Measurements from ENCODE around the gene G6PC2. TPM values are rescaled to one million over a fixed set of nuclear protein-coding genes. Genes with fewer than 3 reads are reported as not detected.

The G6PC2 gene
- polyA plus RNA-seq, 1 donor from 2014 or later, result not detected

GRCh38 chr2:168894101-168894500 is 7.0 kb upstream of the G6PC2 start:
- Histone ChIP-seq H3K27ac (ENCODE audit: low read length) (no peak overlapping the region), H3K79me2 (replicated peaks; ENCODE audit: insufficient read depth, low read length) (peaks cover 9% of the 10 kb centered on the region), H3F3A (ENCODE audit: insufficient read depth, low read length, poor library complexity, severe bottlenecking) (no peaks in the 10 kb centered on the region), H3K9me3 (ENCODE audit: low read length) (no peaks in the 10 kb centered on the region), H3K9me2 (ENCODE audit: insufficient read depth, low read length) (no peaks in the 10 kb centered on the region), H4K20me1 (ENCODE audit: insufficient read depth) (no peaks in the 10 kb centered on the region), H3K9ac (ENCODE audit: low read length) (no peak overlapping the region), H3K4me2 (ENCODE audit: low read length) (no peak overlapping the region), H3K36me3 (ENCODE audit: insufficient read depth, low read length) (no peaks in the 10 kb centered on the region), H3K4me3 (ENCODE audit: low read length) (no peak overlapping the region), H2AFZ (ENCODE audit: low read depth, low read length) (no peak overlapping the region), H3K27me3 (ENCODE audit: insufficient read depth, low read depth, low read length) (no peaks in the 10 kb centered on the region)
- TF ChIP-seq MXI1 (conservative IDR thresholded peaks at IDR 0.05; ENCODE audit: poor library complexity, severe bottlenecking), result no peak
- no peak for TF ChIP-seq RAD21 (conservative IDR thresholded peaks at IDR 0.05)
- no peak for TF ChIP-seq POLR2AphosphoS5 (IDR thresholded peaks at IDR 0.05)
- no peak for TF ChIP-seq SMC3 (conservative IDR thresholded peaks at IDR 0.05; ENCODE audit: poor library complexity)
- no peak for TF ChIP-seq TAF1 (IDR thresholded peaks at IDR 0.05; ENCODE audit: low read depth)
- TF ChIP-seq EZH2 (IDR thresholded peaks at IDR 0.05; ENCODE audit: borderline replicate concordance, insufficient read depth, low read length, poor library complexity, severe bottlenecking), result no peak
- TF ChIP-seq EP300 (conservative IDR thresholded peaks at IDR 0.05; ENCODE audit: poor library complexity, severe bottlenecking), result no peak

- Histone ChIP-seq H2AFZ (ENCODE audit: low read depth, low read length) (no peak overlapping the region), H3K9ac (ENCODE audit: low read length) (no peak overlapping the region), H3K27me3 (ENCODE audit: insufficient read depth, low read depth, low read length) (no peaks in the 10 kb centered on the region), H4K20me1 (ENCODE audit: insufficient read depth) (no peaks in the 10 kb centered on the region), H3K27ac (ENCODE audit: low read length) (no peak overlapping the region), H3K36me3 (ENCODE audit: insufficient read depth, low read length) (no peaks in the 10 kb centered on the region), H3K4me3 (ENCODE audit: low read length) (no peak overlapping the region), H3F3A (ENCODE audit: insufficient read depth, low read length, poor library complexity, severe bottlenecking) (no peaks in the 10 kb centered on the region), H3K9me2 (ENCODE audit: insufficient read depth, low read length) (no peaks in the 10 kb centered on the region), H3K79me2 (replicated peaks; ENCODE audit: insufficient read depth, low read length) (peaks cover 3% of the 10 kb centered on the region), H3K9me3 (ENCODE audit: low read length) (no peaks in the 10 kb centered on the region), H3K4me2 (ENCODE audit: low read length) (no peak overlapping the region)
- TF ChIP-seq RAD21 (conservative IDR thresholded peaks at IDR 0.05) (no peak), REST (IDR thresholded peaks at IDR 0.05; ENCODE audit: borderline replicate concordance) (no peak), CTCF (IDR thresholded peaks at IDR 0.05; ENCODE audit: poor library complexity, severe bottlenecking) (no peak), TAF1 (IDR thresholded peaks at IDR 0.05; ENCODE audit: low read depth) (no peak), EP300 (conservative IDR thresholded peaks at IDR 0.05; ENCODE audit: poor library complexity, severe bottlenecking) (no peak), EZH2 (IDR thresholded peaks at IDR 0.05; ENCODE audit: borderline replicate concordance, insufficient read depth, low read length, poor library complexity, severe bottlenecking) (no peak), POLR2AphosphoS5 (IDR thresholded peaks at IDR 0.05) (no peak), SMC3 (conservative IDR thresholded peaks at IDR 0.05; ENCODE audit: poor library complexity) (no peak), MXI1 (conservative IDR thresholded peaks at IDR 0.05; ENCODE audit: poor library complexity, severe bottlenecking) (no peak)
Observed at GRCh38 chr2:168894720-168895119, 6.4 kb upstream of the G6PC2 start.
